HCT116 (cell line): ENCODE measurements around the gene AXIN1. TPM values are rescaled to one million over a fixed set of nuclear protein-coding genes. Genes with fewer than 3 reads are reported as not detected.

Experiments used
- ATAC-seq: fragments of 200-7000 bp; cut with Tn5 transposase; 2 replicates; pipeline ENCODE4 v1.9.1; 2020; ENCODE audit warnings: mild to moderate bottlenecking, moderate library complexity
- BruUV-seq: library from RNA; stranded (reverse); fragments of 400-500 nt; replicated peaks from 2 replicates; lab custom pipeline; 2021; lab: Mats Ljungman, UMichigan
- CTCF ChIA-PET: fragments of 300-600 bp; sonication (Branson Sonifier 250); formaldehyde crosslinking; loops from one replicate; lab custom pipeline; 2021; ENCODE audit warnings: antibody characterized with exemption; lab: Charles Lee
- POLR2A ChIA-PET: fragments of 300-600, 350-600 bp; sonication (Branson Sonifier 250); formaldehyde crosslinking; loops from one replicate; lab custom pipeline; 2021; ENCODE audit warnings: antibody characterized with exemption; lab: Charles Lee
- RAD21 ChIA-PET, 2 experiments: fragments of 300-600 bp; sonication (Branson Sonifier 250); formaldehyde crosslinking; loops; one replicate each; lab custom pipeline; 2023; ENCODE audit warnings: low total read pairs in 2 of 2; ENCODE audit not compliant: uncharacterized antibody in 2 of 2, unreplicated experiment in 2 of 2, low non-redundant PET in 1 of 2; lab: Charles Lee
- DNase-seq: peaks from one replicate; pipeline ENCODE4 v3.0.0-alpha.2; 2010; ENCODE audit warnings: low read depth, low spot score
- H2AFZ ChIP-seq: fragments of 200-600 bp; shearing (Covaris generic), sonication (generic); 2 replicates; pipeline ENCODE4 v1.6.1; 2017; ENCODE audit warnings: low read depth, mixed run types, mixed read lengths, antibody characterized with exemption, low read length; ENCODE audit not compliant: poor library complexity, severe bottlenecking
- H3K27ac ChIP-seq: 2 replicates; pipeline ENCODE4 v1.5.1; 2012; ENCODE audit warnings: low read depth, low read length
- H3K27me3 ChIP-seq: fragments of 200-600 bp; sonication (generic); 2 replicates; pipeline ENCODE4 v1.6.1; 2016; ENCODE audit warnings: mixed run types, low read length, mixed read lengths; ENCODE audit not compliant: insufficient read depth
- H3K36me3 ChIP-seq, 2 experiments: fragments of 200-500 bp in 1 of 2; fragments of 200-600 bp in 1 of 2; sonication (Bioruptor generic) in 1 of 2; sonication (generic) in 1 of 2; 2 replicates each; pipeline versions ENCODE4 v1.5.1 to v1.6.1; 2014 to 2016; ENCODE audit warnings: low read length in 2 of 2, inconsistent platforms in 1 of 2, mixed read lengths in 1 of 2, mixed run types in 1 of 2; ENCODE audit not compliant: insufficient read depth in 2 of 2, control insufficient read depth in 1 of 2
- H3K4me1 ChIP-seq, 2 experiments: fragments of 200-600 bp in 1 of 2; sonication (generic) in 1 of 2; 2 replicates each; pipeline versions ENCODE4 v1.5.1 to v1.6.1; 2012 to 2017; ENCODE audit warnings: low read length in 2 of 2, inconsistent platforms in 1 of 2, mild to moderate bottlenecking in 1 of 2, mixed read lengths in 1 of 2, mixed run types in 1 of 2, moderate library complexity in 1 of 2; ENCODE audit not compliant: insufficient read depth in 2 of 2, control insufficient read depth in 1 of 2
- H3K4me2 ChIP-seq: fragments of 200-600 bp; sonication (generic); 2 replicates; pipeline ENCODE4 v1.6.1; 2017; ENCODE audit warnings: mixed run types, low read length, mixed read lengths
- H3K4me3 ChIP-seq, 2 experiments: fragments of 200-600 bp in 1 of 2; sonication (generic) in 1 of 2; replicated peaks in 1 of 2; 2 replicates each; pipeline ENCODE4 v1.5.1; 2011 to 2016; ENCODE audit warnings: low read length in 2 of 2, control low read depth in 1 of 2, low read depth in 1 of 2, mild to moderate bottlenecking in 1 of 2, mixed read lengths in 1 of 2, mixed run types in 1 of 2
- H3K79me2 ChIP-seq: fragments of 200-600 bp; sonication (generic); 2 replicates; pipeline ENCODE4 v1.6.1; 2017; ENCODE audit warnings: mild to moderate bottlenecking, mixed run types, low read length, moderate library complexity, mixed read lengths; ENCODE audit not compliant: insufficient read depth
- H3K9ac ChIP-seq: fragments of 200-600 bp; sonication (generic); 2 replicates; pipeline ENCODE4 v1.6.1; 2016; ENCODE audit warnings: low read length, mixed read lengths
- H3K9me2 ChIP-seq: fragments of 200-600 bp; sonication (generic), shearing (Covaris generic); 2 replicates; pipeline ENCODE4 v1.6.1; 2017; ENCODE audit warnings: mixed run types, mild to moderate bottlenecking, moderate library complexity; ENCODE audit not compliant: insufficient read depth
- H3K9me3 ChIP-seq, 2 experiments: fragments of 200-500 bp in 1 of 2; fragments of 200-600 bp in 1 of 2; sonication (Bioruptor generic) in 1 of 2; sonication (generic) in 1 of 2; 2 replicates each; pipeline ENCODE4 v1.6.1; 2014 to 2017; ENCODE audit warnings: low read length in 2 of 2, mixed read lengths in 2 of 2, inconsistent platforms in 1 of 2, low read depth in 1 of 2, mild to moderate bottlenecking in 1 of 2, mixed run types in 1 of 2, moderate library complexity in 1 of 2; ENCODE audit not compliant: control insufficient read depth in 1 of 2, insufficient read depth in 1 of 2
- H4K20me1 ChIP-seq: fragments of 200-600 bp; sonication (generic), shearing (Covaris generic); 2 replicates; pipeline ENCODE4 v1.6.1; 2017; ENCODE audit warnings: mixed run types, mild to moderate bottlenecking, moderate library complexity; ENCODE audit not compliant: insufficient read depth
- ATF3 ChIP-seq: IDR thresholded peaks from 2 replicates; pipeline ENCODE4 v1.6.1; 2012
- EGR1 ChIP-seq: IDR thresholded peaks from 2 replicates; pipeline ENCODE4 v1.6.1; 2012; ENCODE audit warnings: low read depth
- ELF1 ChIP-seq: IDR thresholded peaks from 2 replicates; pipeline ENCODE4 v1.6.1; 2012; ENCODE audit warnings: low read depth, borderline replicate concordance
- EZH2phosphoT487 ChIP-seq: fragments of 200-600 bp; IDR thresholded peaks from 2 replicates; pipeline ENCODE4 v1.6.1; 2018; ENCODE audit warnings: antibody characterized with exemption, borderline replicate concordance
- FOSL1 ChIP-seq: IDR thresholded peaks from 2 replicates; pipeline ENCODE4 v1.6.1; 2012; ENCODE audit warnings: low read depth
- JUND ChIP-seq: IDR thresholded peaks from 2 replicates; pipeline ENCODE4 v1.6.1; 2012
- MAX ChIP-seq: IDR thresholded peaks from 2 replicates; pipeline ENCODE4 v1.6.1; 2012
- POLR2AphosphoS5 ChIP-seq: IDR thresholded peaks from 2 replicates; pipeline ENCODE4 v1.6.1; 2011; ENCODE audit warnings: mild to moderate bottlenecking, low read depth, low read length, moderate library complexity
- RAD21 ChIP-seq: IDR thresholded peaks from 2 replicates; pipeline ENCODE4 v1.6.1; 2012; ENCODE audit warnings: low read depth, mild to moderate bottlenecking
- SIN3A ChIP-seq: IDR thresholded peaks from 2 replicates; pipeline ENCODE4 v1.6.1; 2012; ENCODE audit warnings: low read depth
- SP1 ChIP-seq: IDR thresholded peaks from 2 replicates; pipeline ENCODE4 v1.6.1; 2012; ENCODE audit warnings: low read depth
- SRF ChIP-seq: IDR thresholded peaks from 2 replicates; pipeline ENCODE4 v1.6.1; 2012; ENCODE audit warnings: low read depth
- TCF7L2 ChIP-seq: IDR thresholded peaks from 2 replicates; pipeline ENCODE4 v1.7.0; 2011; ENCODE audit warnings: borderline replicate concordance, inconsistent platforms; ENCODE audit not compliant: insufficient read depth, insufficient read length; ENCODE audit errors: extremely low read depth
- YY1 ChIP-seq: IDR thresholded peaks from 2 replicates; pipeline ENCODE4 v1.6.1; 2011; ENCODE audit warnings: low read length, low read depth, moderate library complexity, mild to moderate bottlenecking; ENCODE audit not compliant: insufficient replicate concordance; ENCODE audit errors: extremely low read depth
- ZFX ChIP-seq: fragments of 450-650 bp; IDR thresholded peaks from 2 replicates; pipeline ENCODE4 v1.6.1; 2017
- intact Hi-C: fragments of 100-400 bp; cut with micrococcal nuclease; formaldehyde crosslinking; loops from 2 replicates; pipeline ENCODE4 v1.10.0; 2022
- total RNA-seq: library from RNA; stranded (reverse); gene quantifications from one replicate; pipeline ENCODE4 v1.2.1, GENCODE V29; 2021; ENCODE audit not compliant: unreplicated experiment

Gene AXIN1
- total RNA-seq, 1 experiment from 2014 or later, result 20.2 TPM

GRCh38 chr16:290015-290680 is 62.4 kb downstream of the AXIN1 start:
- ChIA-PET RAD21 (no interaction called here), CTCF (no interaction called here), POLR2A (no interaction called here)
- H2AFZ ChIP-seq, result no peak overlapping the region
- H3K9me2 ChIP-seq, result no peaks in the 10 kb centered on the region
- no peak overlapping the region for H3K4me3 ChIP-seq
- H3K4me2 ChIP-seq, result no peak overlapping the region
- BruUV-seq, result no TSS peak
- no peaks in the 10 kb centered on the region for H3K4me1 ChIP-seq
- ATAC-seq (no peak), DNase-seq (no peak)
- no peaks in the 10 kb centered on the region for H4K20me1 ChIP-seq
- no peaks in the 10 kb centered on the region for H3K27me3 ChIP-seq
- no peak overlapping the region for H3K9ac ChIP-seq
- no peaks in the 10 kb centered on the region for H3K36me3 ChIP-seq
- intact Hi-C loops, result no loop called here
- no peak for TF ChIP-seq JUND
- TF ChIP-seq ELF1, result no peak
- TF ChIP-seq RAD21, result no peak
- TF ChIP-seq YY1, result no peak
- TF ChIP-seq SIN3A, result no peak
- no peak for TF ChIP-seq FOSL1
- no peak for TF ChIP-seq POLR2AphosphoS5
- TF ChIP-seq SRF, result no peak
- no peak for TF ChIP-seq ATF3
- no peak for TF ChIP-seq EZH2phosphoT487
- H3K79me2 ChIP-seq, result no peaks in the 10 kb centered on the region
- H3K9me3 ChIP-seq, result no peaks in the 10 kb centered on the region
- no peak overlapping the region for H3K27ac ChIP-seq

GRCh38 chr16:289395-289997 is 63.0 kb downstream of the AXIN1 start:
- Histone ChIP-seq H3K4me1 (no peaks in the 10 kb centered on the region), H3K9me2 (no peaks in the 10 kb centered on the region), H3K9ac (no peak overlapping the region), H3K4me2 (no peak overlapping the region), H3K4me3 (no peak overlapping the region), H3K27me3 (no peaks in the 10 kb centered on the region), H3K9me3 (no peaks in the 10 kb centered on the region), H2AFZ (no peak overlapping the region), H3K36me3 (no peaks in the 10 kb centered on the region), H3K79me2 (no peaks in the 10 kb centered on the region), H3K27ac (no peak overlapping the region), H4K20me1 (no peaks in the 10 kb centered on the region)
- DNase-seq (no peak), ATAC-seq (no peak)
- RAD21 ChIA-PET, result no interaction called here
- intact Hi-C loops, result no loop called here
- TF ChIP-seq SRF (no peak), SIN3A (no peak), TCF7L2 (no peak), MAX (no peak), YY1 (no peak), RAD21 (no peak), SP1 (no peak), EGR1 (no peak), ZFX (no peak), EZH2phosphoT487 (no peak)
- CTCF ChIA-PET, result no interaction called here
- POLR2A ChIA-PET, result no interaction called here
- no TSS peak for BruUV-seq
